ENCODE results near the gene TCTN3. TPM values are rescaled to one million over a fixed set of nuclear protein-coding genes. Genes with fewer than 3 reads are reported as not detected.
"Not testable (repeated sequence)": the region's sequence is repeated elsewhere in the genome, so short reads cannot be mapped to it uniquely, and the experiment has no call there.

TCTN3 gene
- total RNA-seq, 2 experiments from 2014 or later = 18.6 to 20.2 TPM

DNA sequence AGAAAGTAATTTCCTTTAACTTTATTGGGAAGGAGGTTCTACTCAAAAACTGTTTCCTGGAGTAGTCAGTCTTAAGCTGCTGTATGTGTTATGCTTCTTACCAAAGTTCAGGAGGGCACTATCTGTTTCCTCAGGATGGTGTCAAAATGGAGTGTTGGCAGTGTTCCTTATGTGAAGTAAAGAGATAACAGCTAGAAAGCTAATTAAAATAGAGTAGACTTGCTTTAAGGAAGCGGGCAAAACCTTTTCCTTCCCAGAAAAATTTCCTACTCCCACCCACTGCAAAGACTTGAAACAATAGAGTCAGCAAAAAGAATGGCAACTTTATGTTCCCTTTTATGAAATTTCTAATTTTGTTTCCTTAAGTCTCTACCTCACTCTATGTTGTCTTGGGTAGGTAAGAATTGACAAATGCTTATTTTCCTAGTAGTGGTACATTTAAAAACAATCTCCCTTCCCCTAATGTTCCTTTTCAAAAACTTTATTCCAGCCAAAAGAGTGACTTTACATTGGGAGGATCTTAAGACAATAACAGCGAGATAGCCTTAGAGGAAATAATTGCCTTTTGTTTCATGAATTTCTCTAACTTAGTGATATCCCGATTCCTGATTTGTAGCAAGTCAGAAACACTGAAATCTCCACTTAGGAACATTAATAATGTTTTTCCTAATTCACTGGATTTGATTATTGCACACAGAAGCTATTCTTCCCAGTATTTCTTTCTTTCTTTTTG, 35.8 kb upstream of the TCTN3 start:
- H3K9me3 Mint-ChIP-seq = peaks cover 9% of the 10 kb centered on the region
- Histone ChIP-seq H3K4me3 (ENCODE audit: low read length) (no peak overlapping the region), H3K4me1 (ENCODE audit: insufficient read depth, low read length) (no peaks in the 10 kb centered on the region), H3K27me3 (ENCODE audit: control insufficient read depth in 1 of 2, insufficient read depth in 2 of 2, low read length in 2 of 2) (peaks cover 0 to 3% of the 10 kb centered on the region in 2 experiments), H3K36me3 (ENCODE audit: insufficient read depth, low read length) (no peaks in the 10 kb centered on the region), H3K27ac (ENCODE audit: low read depth in 1 of 2, low read length in 2 of 2) (no peak overlapping the region), H3K9me3 (ENCODE audit: control insufficient read depth in 1 of 2, insufficient read depth in 1 of 2, low read length in 2 of 2) (peaks cover 0 to 9% of the 10 kb centered on the region in 2 experiments)
- H3K27me3 Mint-ChIP-seq = peaks cover 39% of the 10 kb centered on the region
- POLR2A ChIA-PET = no interaction called here
- intact Hi-C loops (cut with DNase I, micrococcal nuclease) = no loop called here
- H3K27ac Mint-ChIP-seq = no peak overlapping the region
- TF ChIP-seq, protein P1, sequence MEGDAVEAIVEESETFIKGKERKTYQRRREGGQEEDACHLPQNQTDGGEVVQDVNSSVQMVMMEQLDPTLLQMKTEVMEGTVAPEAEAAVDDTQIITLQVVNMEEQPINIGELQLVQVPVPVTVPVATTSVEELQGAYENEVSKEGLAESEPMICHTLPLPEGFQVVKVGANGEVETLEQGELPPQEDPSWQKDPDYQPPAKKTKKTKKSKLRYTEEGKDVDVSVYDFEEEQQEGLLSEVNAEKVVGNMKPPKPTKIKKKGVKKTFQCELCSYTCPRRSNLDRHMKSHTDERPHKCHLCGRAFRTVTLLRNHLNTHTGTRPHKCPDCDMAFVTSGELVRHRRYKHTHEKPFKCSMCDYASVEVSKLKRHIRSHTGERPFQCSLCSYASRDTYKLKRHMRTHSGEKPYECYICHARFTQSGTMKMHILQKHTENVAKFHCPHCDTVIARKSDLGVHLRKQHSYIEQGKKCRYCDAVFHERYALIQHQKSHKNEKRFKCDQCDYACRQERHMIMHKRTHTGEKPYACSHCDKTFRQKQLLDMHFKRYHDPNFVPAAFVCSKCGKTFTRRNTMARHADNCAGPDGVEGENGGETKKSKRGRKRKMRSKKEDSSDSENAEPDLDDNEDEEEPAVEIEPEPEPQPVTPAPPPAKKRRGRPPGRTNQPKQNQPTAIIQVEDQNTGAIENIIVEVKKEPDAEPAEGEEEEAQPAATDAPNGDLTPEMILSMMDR (IDR thresholded peaks at IDR 0.05) = no peak
- H3K36me3 Mint-ChIP-seq (ENCODE audit: low read depth) = no peaks in the 10 kb centered on the region
- ATAC-seq (ENCODE audit: poor library complexity) (no peak), DNase-seq (no peak)
- H3K4me1 Mint-ChIP-seq (ENCODE audit: low read depth) = no peaks in the 10 kb centered on the region
- H3K4me3 Mint-ChIP-seq = no peak overlapping the region
- CTCF ChIA-PET = no interaction called here

DNA sequence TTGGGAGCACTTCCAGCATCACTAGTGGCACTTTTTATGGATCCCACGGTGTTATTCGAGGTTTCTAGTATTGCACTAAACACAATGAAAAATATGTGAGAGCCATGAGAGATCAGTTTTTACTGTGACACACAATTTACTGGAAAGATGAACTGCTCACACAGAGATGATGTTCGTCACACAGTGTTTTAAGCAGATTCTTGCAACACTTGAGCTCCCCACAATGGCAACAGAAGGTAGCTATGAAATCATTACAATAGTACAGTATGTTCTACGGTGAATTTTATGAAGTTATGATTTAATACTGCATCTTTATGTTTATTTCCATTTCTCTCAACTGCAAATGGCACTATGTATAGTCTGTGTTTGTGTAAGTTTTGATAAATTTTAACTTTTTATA, 34.8 kb upstream of the TCTN3 start:
- H3K27ac ChIP-seq (ENCODE audit: low read depth in 1 of 2, low read length in 2 of 2) = no peak overlapping the region
- H3K9me3 ChIP-seq (ENCODE audit: control insufficient read depth in 1 of 2, insufficient read depth in 1 of 2, low read length in 2 of 2) = peaks cover 0 to 5% of the 10 kb centered on the region in 2 experiments
- ATAC-seq (ENCODE audit: poor library complexity) = no peak
- H3K36me3 ChIP-seq (ENCODE audit: insufficient read depth, low read length) = no peaks in the 10 kb centered on the region
- no peak overlapping the region for H3K4me3 Mint-ChIP-seq
- H3K36me3 Mint-ChIP-seq (ENCODE audit: low read depth) = no peaks in the 10 kb centered on the region
- ChIA-PET CTCF (no interaction called here), POLR2A (no interaction called here)
- no peak overlapping the region for H3K4me3 ChIP-seq (ENCODE audit: low read length)
- intact Hi-C loops (cut with DNase I, micrococcal nuclease) = no loop called here
- TF ChIP-seq, protein P1 (IDR thresholded peaks at IDR 0.05) = no peak
- peaks cover 0 to 3% of the 10 kb centered on the region in 2 experiments for H3K27me3 ChIP-seq (ENCODE audit: control insufficient read depth in 1 of 2, insufficient read depth in 2 of 2, low read length in 2 of 2)
- no peak overlapping the region for H3K27ac Mint-ChIP-seq
- peaks cover 33% of the 10 kb centered on the region for H3K27me3 Mint-ChIP-seq
- H3K9me3 Mint-ChIP-seq = peaks cover under 1% of the 10 kb centered on the region
- H3K4me1 ChIP-seq (ENCODE audit: insufficient read depth, low read length) = no peaks in the 10 kb centered on the region
- DNase-seq = no peak
- H3K4me1 Mint-ChIP-seq (ENCODE audit: low read depth) = no peaks in the 10 kb centered on the region

GRCh38 chr10:95722496-95722895, 28.8 kb upstream of the TCTN3 start:
- DNase-seq; H3K27ac Mint-ChIP-seq; H3K27ac ChIP-seq (ENCODE audit: low read depth in 1 of 2, low read length in 2 of 2); H3K36me3 Mint-ChIP-seq (ENCODE audit: low read depth); H3K36me3 ChIP-seq (ENCODE audit: insufficient read depth, low read length); H3K4me3 Mint-ChIP-seq; intact Hi-C loops (cut with DNase I, micrococcal nuclease); H3K27me3 ChIP-seq (ENCODE audit: control insufficient read depth in 1 of 2, insufficient read depth in 2 of 2, low read length in 2 of 2); H3K4me3 ChIP-seq (ENCODE audit: low read length); CTCF ChIA-PET; H3K9me3 ChIP-seq (ENCODE audit: control insufficient read depth in 1 of 2, insufficient read depth in 1 of 2, low read length in 2 of 2); ATAC-seq (ENCODE audit: poor library complexity); H3K4me1 Mint-ChIP-seq (ENCODE audit: low read depth); H3K4me1 ChIP-seq (ENCODE audit: insufficient read depth, low read length); H3K9me3 Mint-ChIP-seq; POLR2A ChIA-PET: not testable (repeated sequence)
- H3K27me3 Mint-ChIP-seq = peaks cover 26% of the 10 kb centered on the region

- DNase-seq; H3K27ac Mint-ChIP-seq; H3K9me3 Mint-ChIP-seq; POLR2A ChIA-PET; H3K4me3 ChIP-seq (ENCODE audit: low read length); H3K9me3 ChIP-seq (ENCODE audit: control insufficient read depth in 1 of 2, insufficient read depth in 1 of 2, low read length in 2 of 2); H3K4me3 Mint-ChIP-seq; H3K4me1 Mint-ChIP-seq (ENCODE audit: low read depth); ATAC-seq (ENCODE audit: poor library complexity); H3K27me3 ChIP-seq (ENCODE audit: control insufficient read depth in 1 of 2, insufficient read depth in 2 of 2, low read length in 2 of 2); intact Hi-C loops (cut with DNase I, micrococcal nuclease); H3K36me3 ChIP-seq (ENCODE audit: insufficient read depth, low read length); H3K4me1 ChIP-seq (ENCODE audit: insufficient read depth, low read length); H3K27ac ChIP-seq (ENCODE audit: low read depth in 1 of 2, low read length in 2 of 2); H3K36me3 Mint-ChIP-seq (ENCODE audit: low read depth): not testable (repeated sequence)
- peaks cover 19% of the 10 kb centered on the region for H3K27me3 Mint-ChIP-seq
- CTCF ChIA-PET = interaction anchor here (0.6 kb wide), 1 partner anchor 636 kb away, joined by 4 read pairs; no protein-coding TSS in a partner anchor
Observed at GRCh38 chr10:95720745-95721144, 27.0 kb upstream of the TCTN3 start.
